WTC11 (cell line): ENCODE measurements around the gene PON3. TPM values are rescaled to one million over a fixed set of nuclear protein-coding genes. Genes with fewer than 3 reads are reported as not detected.

Experiments
- ATAC-seq: fragments of 200-7000 bp; cut with Tn5 transposase; 2 replicates; pipeline ENCODE4 v1.10.0; 2021; ENCODE audit warnings: mild to moderate bottlenecking, moderate library complexity
- CTCF ChIA-PET: fragments of 300-600 bp; sonication (Branson Sonifier 250); formaldehyde crosslinking; loops from one replicate; lab custom pipeline; 2021; ENCODE audit warnings: antibody characterized with exemption; lab: Charles Lee
- POLR2A ChIA-PET: fragments of 350-600 bp; sonication (Branson Sonifier 250); formaldehyde crosslinking; loops from one replicate; lab custom pipeline; 2021; ENCODE audit warnings: antibody characterized with exemption; lab: Charles Lee
- DNase-seq: peaks from one replicate; pipeline ENCODE4 v3.0.0; 2021; ENCODE audit warnings: low spot score
- H3K27ac Mint-ChIP-seq: 2 replicates; pipeline ENCODE4 v1.8.0; 2021; ENCODE audit warnings: mixed read lengths
- H3K27me3 Mint-ChIP-seq: 2 replicates; pipeline ENCODE4 v1.8.0; 2021; ENCODE audit warnings: low read depth, mild to moderate bottlenecking, moderate library complexity, mixed read lengths
- H3K36me3 Mint-ChIP-seq: 2 replicates; pipeline ENCODE4 v1.8.0; 2021; ENCODE audit warnings: mixed read lengths
- H3K4me1 Mint-ChIP-seq: 2 replicates; pipeline ENCODE4 v1.8.0; 2022; ENCODE audit warnings: mixed read lengths
- H3K4me3 Mint-ChIP-seq: 2 replicates; pipeline ENCODE4 v1.8.0; 2021; ENCODE audit warnings: mild to moderate bottlenecking, moderate library complexity, mixed read lengths
- H3K9me3 Mint-ChIP-seq: 2 replicates; pipeline ENCODE4 v1.8.0; 2021; ENCODE audit warnings: mixed read lengths
- E2F5 ChIP-seq: sonication (generic); formaldehyde crosslinking; IDR thresholded peaks from 2 replicates; pipeline ENCODE4 v1.8.1; 2022; ENCODE audit warnings: mild to moderate bottlenecking, moderate library complexity, missing genetic modification reagents
- ELF4 ChIP-seq: sonication (generic); formaldehyde crosslinking; IDR thresholded peaks from 2 replicates; pipeline ENCODE4 v1.8.1; 2022; ENCODE audit warnings: low read depth, mild to moderate bottlenecking, moderate library complexity, missing genetic modification reagents
- ETV6 ChIP-seq: sonication (generic); formaldehyde crosslinking; IDR thresholded peaks from 2 replicates; pipeline ENCODE4 v1.8.1; 2022; ENCODE audit warnings: mild to moderate bottlenecking, missing genetic modification reagents
- FOXP1 ChIP-seq: sonication (generic); formaldehyde crosslinking; IDR thresholded peaks from 2 replicates; pipeline ENCODE4 v1.8.0; 2022; ENCODE audit warnings: missing genetic modification reagents, mild to moderate bottlenecking, moderate library complexity, borderline replicate concordance
- GRHL2 ChIP-seq: fragments of 250-450 bp; sonication (Bioruptor Pico); IDR thresholded peaks from 2 replicates; pipeline ENCODE4 v1.8.0; 2022; ENCODE audit warnings: mild to moderate bottlenecking, moderate library complexity; ENCODE audit not compliant: insufficient replicate concordance, severe bottlenecking
- GTF2I ChIP-seq: fragments of 250-450 bp; sonication (Bioruptor Pico); conservative IDR thresholded peaks from 2 replicates; pipeline ENCODE4 v1.4.0; 2021; ENCODE audit warnings: mild to moderate bottlenecking
- HMGA2 ChIP-seq: fragments of 250-450 bp; sonication (Bioruptor Pico); IDR thresholded peaks from 2 replicates; pipeline ENCODE4 v1.4.0; 2021; ENCODE audit warnings: mild to moderate bottlenecking, moderate library complexity
- MXD4 ChIP-seq: fragments of 250-450 bp; sonication (Bioruptor Pico); IDR thresholded peaks from 2 replicates; pipeline ENCODE4 v1.8.0; 2021; ENCODE audit warnings: mild to moderate bottlenecking, moderate library complexity, borderline replicate concordance
- NR2C2 ChIP-seq: sonication (generic); formaldehyde crosslinking; IDR thresholded peaks from 2 replicates; pipeline ENCODE4 v1.8.0; 2022; ENCODE audit warnings: mild to moderate bottlenecking, missing genetic modification reagents
- OVOL2 ChIP-seq: fragments of 250-450 bp; sonication (Bioruptor Pico); IDR thresholded peaks from 2 replicates; pipeline ENCODE4 v1.9.0; 2021; ENCODE audit warnings: mild to moderate bottlenecking, borderline replicate concordance
- SOX15 ChIP-seq: fragments of 250-450 bp; sonication (Bioruptor Pico); IDR thresholded peaks from 2 replicates; pipeline ENCODE4 v1.9.0; 2021; ENCODE audit warnings: mild to moderate bottlenecking
- TP53 ChIP-seq: sonication (generic); formaldehyde crosslinking; IDR thresholded peaks from 2 replicates; pipeline ENCODE4 v1.8.1; 2023; ENCODE audit warnings: mild to moderate bottlenecking, missing genetic modification reagents
- ZBTB21 ChIP-seq: sonication (generic); formaldehyde crosslinking; IDR thresholded peaks from 2 replicates; pipeline ENCODE4 v1.8.1; 2023; ENCODE audit warnings: mild to moderate bottlenecking, missing genetic modification reagents, borderline replicate concordance
- ZNF232 ChIP-seq: sonication (generic); formaldehyde crosslinking; IDR thresholded peaks from 2 replicates; pipeline ENCODE4 v1.8.0; 2022; ENCODE audit warnings: mild to moderate bottlenecking, missing genetic modification reagents
- ZNF416 ChIP-seq: fragments of 250-450 bp; sonication (Bioruptor Pico); IDR thresholded peaks from 2 replicates; pipeline ENCODE4 v1.9.0; 2021; ENCODE audit warnings: mild to moderate bottlenecking, inconsistent platforms
- ZNF532 ChIP-seq: fragments of 250-450 bp; sonication (Bioruptor Pico); IDR thresholded peaks from 2 replicates; pipeline ENCODE4 v1.9.0; 2021; ENCODE audit warnings: mild to moderate bottlenecking, borderline replicate concordance
- ZSCAN18 ChIP-seq: fragments of 250-450 bp; sonication (Bioruptor Pico); IDR thresholded peaks from 2 replicates; pipeline ENCODE4 v2.1.2; 2022; ENCODE audit warnings: mild to moderate bottlenecking, moderate library complexity
- total RNA-seq: library from RNA; stranded (reverse); gene quantifications from 3 replicates; pipeline ENCODE4 v1.2.3, GENCODE V29; 2021
- TF ChIP-seq, protein P1 (sequence below): sonication (generic); formaldehyde crosslinking; conservative IDR thresholded peaks from 2 replicates; pipeline ENCODE4 v1.8.1; 2022; ENCODE audit warnings: mild to moderate bottlenecking, missing genetic modification reagents

Gene PON3
- total RNA-seq, 1 experiment from 2014 or later: 0.42 TPM

- peaks cover 5% of the 10 kb centered on the region; the same call in 1 of the 2 replicates for H3K9me3 Mint-ChIP-seq
- no peak overlapping the region for H3K27ac Mint-ChIP-seq
- ChIA-PET CTCF (no interaction called here), POLR2A (no interaction called here)
- ATAC-seq: no peak
- no peaks in the 10 kb centered on the region for H3K27me3 Mint-ChIP-seq
- peaks cover 5% of the 10 kb centered on the region for H3K36me3 Mint-ChIP-seq
- DNase-seq: no peak
- peaks cover 17% of the 10 kb centered on the region for H3K4me1 Mint-ChIP-seq
- H3K4me3 Mint-ChIP-seq: no peak overlapping the region
- no peak for TF ChIP-seq ZSCAN18 (CRISPR knock-in tag)
- TF ChIP-seq OVOL2 (CRISPR knock-in tag): no peak
- no peak for TF ChIP-seq NR2C2 (CRISPR knock-in tag)
- no peak for TF ChIP-seq GRHL2 (CRISPR knock-in tag)
- TF ChIP-seq ZNF416 (CRISPR knock-in tag): no peak
- TF ChIP-seq, protein P1, sequence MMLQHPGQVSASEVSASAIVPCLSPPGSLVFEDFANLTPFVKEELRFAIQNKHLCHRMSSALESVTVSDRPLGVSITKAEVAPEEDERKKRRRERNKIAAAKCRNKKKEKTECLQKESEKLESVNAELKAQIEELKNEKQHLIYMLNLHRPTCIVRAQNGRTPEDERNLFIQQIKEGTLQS (CRISPR knock-in tag): no peak
- no peak for TF ChIP-seq FOXP1 (CRISPR knock-in tag)
- TF ChIP-seq MXD4 (CRISPR knock-in tag): no peak
- TF ChIP-seq HMGA2 (CRISPR knock-in tag): no peak
- no peak for TF ChIP-seq ZNF232 (CRISPR knock-in tag)
- TF ChIP-seq ETV6: no peak
- no peak for TF ChIP-seq ZBTB21 (CRISPR knock-in tag)
- TF ChIP-seq ELF4: no peak
- no peak for TF ChIP-seq GTF2I (CRISPR knock-in tag)
- TF ChIP-seq SOX15 (CRISPR knock-in tag): no peak
- TF ChIP-seq E2F5 (CRISPR knock-in tag): no peak
Measured at GRCh38 chr7:95429241-95429990, 33.2 kb upstream of the PON3 start.

- no peak overlapping the region for H3K27ac Mint-ChIP-seq
- ChIA-PET POLR2A (no interaction called here), CTCF (interaction anchor here (1.2 kb wide), 1 partner anchor 32 kb away, joined by 3 read pairs; no protein-coding TSS in a partner anchor)
- no peaks in the 10 kb centered on the region for H3K27me3 Mint-ChIP-seq
- TF ChIP-seq ZNF532 (CRISPR knock-in tag) (no peak), TP53 (CRISPR knock-in tag) (no peak), FOXP1 (CRISPR knock-in tag) (no peak)
- ATAC-seq: peak; percentile 59
- H3K36me3 Mint-ChIP-seq: peaks cover 5% of the 10 kb centered on the region
- H3K9me3 Mint-ChIP-seq: peaks cover 5% of the 10 kb centered on the region; the same call in 1 of the 2 replicates
- no peak overlapping the region for H3K4me3 Mint-ChIP-seq
- H3K4me1 Mint-ChIP-seq: peaks cover 15% of the 10 kb centered on the region
- DNase-seq: no peak
Measured at GRCh38 chr7:95427914-95428516, 31.8 kb upstream of the PON3 start.
